CD4-positive, alpha-beta T cell treated with Interleukin-17A for 4 hours (primary cell): Measurements from ENCODE around the gene NDUFV1.

Experiments used
- DNase-seq: peaks from one replicate; pipeline ENCODE4 v3.0.0-alpha.2; 2020; ENCODE audit warnings: mixed read lengths

The NDUFV1 gene

GRCh38 chr11:67640758-67641337, 34.1 kb downstream of the NDUFV1 start:
- no peak for DNase-seq

GRCh38 chr11:67641338-67642172, 34.8 kb downstream of the NDUFV1 start:
- no peak for DNase-seq

- DNase-seq = no peak
Observed at GRCh38 chr11:67642173-67643120, 35.7 kb downstream of the NDUFV1 start.

GRCh38 chr11:67644042-67644441, 37.3 kb downstream of the NDUFV1 start:
- DNase-seq = no peak

GRCh38 chr11:67644472-67645418, 38.0 kb downstream of the NDUFV1 start:
- no peak for DNase-seq

- DNase-seq = no peak
Observed at GRCh38 chr11:67645521-67646461, 39.1 kb downstream of the NDUFV1 start.

- DNase-seq = peak; percentile 59
Observed at GRCh38 chr11:67646535-67647336, 40.0 kb downstream of the NDUFV1 start.

- no peak for DNase-seq
Observed at GRCh38 chr11:67647471-67647870, 40.7 kb downstream of the NDUFV1 start.

- peak; percentile 65 for DNase-seq
Observed at GRCh38 chr11:67648140-67648795, 41.5 kb downstream of the NDUFV1 start.

- DNase-seq = no peak
Observed at GRCh38 chr11:67648796-67649613, 42.3 kb downstream of the NDUFV1 start.

GRCh38 chr11:67649634-67650510, 43.1 kb downstream of the NDUFV1 start:
- no peak for DNase-seq

GRCh38 chr11:67651976-67652781, 45.4 kb downstream of the NDUFV1 start:
- DNase-seq = no peak

- no peak for DNase-seq
Observed at GRCh38 chr11:67652965-67653845, 46.5 kb downstream of the NDUFV1 start.

GRCh38 chr11:67654225-67654624, 47.5 kb downstream of the NDUFV1 start:
- no peak for DNase-seq

GRCh38 chr11:67656278-67656922, 49.7 kb downstream of the NDUFV1 start:
- DNase-seq = no peak
